Measurements from ENCODE around the gene RCOR1. TPM values are rescaled to one million over a fixed set of nuclear protein-coding genes. Genes with fewer than 3 reads are reported as not detected.

RCOR1 gene
- total RNA-seq, 1 experiment from 2014 or later = 34.1 TPM

DNA sequence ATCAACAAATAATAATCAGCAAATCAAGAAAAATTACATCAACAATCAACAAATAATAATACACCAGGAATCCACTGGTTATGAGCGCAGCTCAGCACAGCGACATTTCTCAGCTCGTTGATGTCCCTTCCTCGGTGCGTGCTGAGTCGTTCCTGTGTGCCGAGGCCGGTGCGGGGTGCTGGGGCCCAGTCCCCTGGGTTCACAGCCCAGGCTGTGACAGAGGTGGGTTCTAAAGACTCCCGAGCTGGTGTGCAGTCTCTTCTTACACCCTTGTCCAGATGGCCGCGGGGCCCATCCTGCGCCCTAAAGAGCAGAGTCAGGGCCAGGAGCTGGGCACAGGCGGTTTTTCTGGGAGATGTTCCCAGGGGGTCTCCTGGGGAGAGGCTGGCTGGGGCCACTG, 157.9 kb downstream of the RCOR1 start:
- H3K27me3 Mint-ChIP-seq (ENCODE audit: low read depth) = no peaks in the 10 kb centered on the region
- H3K56ac ChIP-seq (ENCODE audit: insufficient read length, low read depth, low read length) = no peak overlapping the region
- WGBS (ENCODE audit: extremely low coverage, insufficient read length, low lambda C conversion rate) = no CpG with 5 or more reads among the region's 14 CpGs

More for the DNA sequence above, 157.9 kb downstream of the RCOR1 start:
- Histone ChIP-seq H3T11ph (ENCODE audit: low read length) (no peak overlapping the region), H4K91ac (ENCODE audit: insufficient read length, low read depth, low read length) (no peak overlapping the region), H3K4ac (ENCODE audit: low read depth, low read length) (no peak overlapping the region), H3K9me3 (ENCODE audit: control insufficient read depth, low read depth, low read length) (no peaks in the 10 kb centered on the region), H3K27me3 (ENCODE audit: insufficient read depth, low read length) (no peaks in the 10 kb centered on the region), H3K23me2 (ENCODE audit: insufficient read length, low read depth, low read length, poor library complexity, severe bottlenecking) (no peaks in the 10 kb centered on the region), H4K5ac (ENCODE audit: insufficient read length, low read depth, low read length) (no peak overlapping the region), H2AFZ (ENCODE audit: low read length) (no peak overlapping the region), H2AK5ac (ENCODE audit: insufficient read length, low read length) (no peak overlapping the region), H3K14ac (ENCODE audit: insufficient read depth, low read length) (no peak overlapping the region), H3K9ac (ENCODE audit: extremely low read depth, insufficient read length, low read length) (no peak overlapping the region), H4K8ac (replicated peaks; ENCODE audit: insufficient read length, low read depth, low read length) (no peak overlapping the region), H3K79me2 (ENCODE audit: insufficient read depth, low read length) (no peaks in the 10 kb centered on the region), H3K79me1 (ENCODE audit: insufficient read depth, low read depth, low read length, poor library complexity, severe bottlenecking) (no peaks in the 10 kb centered on the region), H4K20me1 (ENCODE audit: control insufficient read depth, insufficient read depth, insufficient read length) (no peaks in the 10 kb centered on the region), H3K18ac (ENCODE audit: insufficient read length, low read depth, low read length) (no peak overlapping the region), H2BK120ac (ENCODE audit: low read depth, low read length, poor library complexity, severe bottlenecking) (no peak overlapping the region), H3K4me2 (ENCODE audit: insufficient read depth, insufficient read length, low read length) (no peak overlapping the region), H3K4me1 (ENCODE audit: insufficient read depth, low read length) (no peaks in the 10 kb centered on the region), H3K23ac (ENCODE audit: insufficient read length, low read depth, low read length) (no peak overlapping the region), H3K27ac (ENCODE audit: insufficient read length, low read depth, low read length) (no peak overlapping the region), H2BK12ac (ENCODE audit: insufficient read length, low read depth, low read length) (no peak overlapping the region), H2BK5ac (ENCODE audit: insufficient read length, low read length) (no peak overlapping the region), H2BK15ac (ENCODE audit: low read depth, low read length) (no peak overlapping the region), H2BK20ac (ENCODE audit: low read depth, low read length, poor library complexity, severe bottlenecking) (no peak overlapping the region)
- no peaks in the 10 kb centered on the region for H3K9me3 Mint-ChIP-seq
- H3K27ac Mint-ChIP-seq = peak overlapping the region in 2 of 3 experiments; percentile 62 to 90; a peak in 2 of 7 replicates
- H3K4me3 Mint-ChIP-seq = no peak overlapping the region
- TF ChIP-seq, protein P1, sequence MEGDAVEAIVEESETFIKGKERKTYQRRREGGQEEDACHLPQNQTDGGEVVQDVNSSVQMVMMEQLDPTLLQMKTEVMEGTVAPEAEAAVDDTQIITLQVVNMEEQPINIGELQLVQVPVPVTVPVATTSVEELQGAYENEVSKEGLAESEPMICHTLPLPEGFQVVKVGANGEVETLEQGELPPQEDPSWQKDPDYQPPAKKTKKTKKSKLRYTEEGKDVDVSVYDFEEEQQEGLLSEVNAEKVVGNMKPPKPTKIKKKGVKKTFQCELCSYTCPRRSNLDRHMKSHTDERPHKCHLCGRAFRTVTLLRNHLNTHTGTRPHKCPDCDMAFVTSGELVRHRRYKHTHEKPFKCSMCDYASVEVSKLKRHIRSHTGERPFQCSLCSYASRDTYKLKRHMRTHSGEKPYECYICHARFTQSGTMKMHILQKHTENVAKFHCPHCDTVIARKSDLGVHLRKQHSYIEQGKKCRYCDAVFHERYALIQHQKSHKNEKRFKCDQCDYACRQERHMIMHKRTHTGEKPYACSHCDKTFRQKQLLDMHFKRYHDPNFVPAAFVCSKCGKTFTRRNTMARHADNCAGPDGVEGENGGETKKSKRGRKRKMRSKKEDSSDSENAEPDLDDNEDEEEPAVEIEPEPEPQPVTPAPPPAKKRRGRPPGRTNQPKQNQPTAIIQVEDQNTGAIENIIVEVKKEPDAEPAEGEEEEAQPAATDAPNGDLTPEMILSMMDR (conservative IDR thresholded peaks at IDR 0.05) = no peak
- H3K36me3 Mint-ChIP-seq (ENCODE audit: insufficient read depth in 1 of 3, low read depth in 3 of 3) = peaks cover 0 to 9% (median 2%) of the 10 kb centered on the region in 3 experiments; a peak in 3 of 7 replicates
- DNase-seq = no peak
- H3K4me1 Mint-ChIP-seq = peaks cover 7 to 18% of the 10 kb centered on the region in 2 experiments; a peak in 3 of 4 replicates
